GM21528 (cell line): ENCODE results near the gene WASHC3.

ENCODE experiments used
- ATAC-seq: cut with Tn5 transposase; IDR thresholded peaks from one replicate; pipeline ENCODE4 v1.9.1; 2021; ENCODE audit warnings: mild to moderate bottlenecking, moderate library complexity; ENCODE audit not compliant: unreplicated experiment, low FRiP score

The WASHC3 gene

DNA sequence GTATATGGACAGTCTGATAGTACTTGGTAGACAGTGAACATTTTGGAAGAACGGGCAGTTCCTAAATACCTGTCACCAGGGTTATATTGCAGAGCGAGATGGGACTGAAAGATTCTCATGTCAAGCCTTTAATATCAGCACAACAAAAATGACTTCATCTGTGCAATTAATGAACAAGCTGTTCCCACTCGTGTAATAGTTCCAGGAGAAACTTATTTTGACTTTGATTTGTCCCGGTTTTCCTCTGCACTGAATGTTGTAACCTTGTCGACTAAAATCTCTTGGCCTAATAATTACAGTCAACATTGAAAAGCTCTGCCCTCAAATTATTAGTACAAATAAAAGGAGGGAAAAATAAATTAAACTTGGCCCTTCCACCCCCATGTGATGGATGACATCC, 79.5 kb downstream of the WASHC3 start:
- ATAC-seq, result no peak

DNA sequence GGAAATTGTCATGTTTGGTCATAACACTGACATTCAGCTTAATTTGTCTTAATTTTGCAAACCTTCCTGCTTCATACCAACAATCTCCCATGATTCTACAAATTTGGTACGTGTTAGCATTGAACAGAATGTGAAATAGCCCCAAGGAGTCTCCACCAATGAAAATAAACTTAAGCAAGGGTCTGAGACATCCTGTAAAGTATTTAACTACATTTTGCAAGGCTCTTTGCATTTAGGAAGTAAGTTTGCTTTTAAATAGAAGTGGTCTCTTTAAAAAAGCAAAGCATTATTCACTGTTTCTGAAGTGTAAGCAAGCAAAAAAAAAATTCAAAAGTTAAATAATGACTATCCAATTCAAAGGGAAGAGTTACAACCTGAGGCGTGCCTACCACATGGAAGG, 79.9 kb downstream of the WASHC3 start:
- ATAC-seq, result no peak

- ATAC-seq, result no peak
Measured at GRCh38 chr12:101968770-101969169, 93.0 kb downstream of the WASHC3 start.

- no peak for ATAC-seq
Measured at GRCh38 chr12:101967506-101967905, 94.3 kb downstream of the WASHC3 start.

DNA sequence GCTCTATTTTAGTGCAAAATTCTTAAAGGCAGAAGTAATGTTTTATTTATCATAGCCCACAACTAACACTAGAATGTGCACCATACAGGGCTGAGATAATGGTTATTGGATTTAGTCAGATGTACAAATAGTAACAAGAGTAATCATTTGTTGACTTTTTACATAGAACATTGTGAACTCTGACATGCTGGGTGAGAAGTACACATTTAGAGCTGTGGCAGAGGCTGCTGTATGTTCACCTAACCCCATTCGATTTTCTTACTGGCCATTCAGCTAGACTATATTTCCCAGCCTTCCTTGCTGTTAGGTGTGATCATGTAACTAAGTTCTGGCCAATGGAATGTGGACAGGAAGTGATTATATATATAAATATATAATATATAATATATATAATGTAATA, 95.3 kb downstream of the WASHC3 start:
- no peak for ATAC-seq

DNA sequence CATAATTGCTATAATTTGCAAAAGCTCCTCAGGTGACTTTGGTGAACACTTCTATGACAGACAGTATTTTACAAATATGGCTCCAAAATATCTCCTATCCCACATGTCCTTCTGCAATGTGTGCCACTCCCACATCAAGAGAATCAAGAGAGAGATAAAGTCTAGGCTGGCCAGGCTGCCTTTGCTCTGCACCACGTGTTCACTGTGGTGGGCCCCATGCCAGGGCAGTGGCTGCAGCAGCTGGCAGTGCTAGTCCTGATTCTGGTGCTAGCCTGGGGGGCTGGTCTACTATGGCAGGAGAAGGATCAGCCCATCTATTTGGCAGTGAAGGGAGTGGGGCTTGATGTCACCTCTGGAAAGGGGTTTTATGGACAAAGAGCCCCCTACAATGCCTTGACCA, 98.1 kb downstream of the WASHC3 start:
- ATAC-seq, result no peak
